Measurements from ENCODE around the gene CIT.
"Not testable (repeated sequence)": the region's sequence is repeated elsewhere in the genome, so short reads cannot be mapped to it uniquely, and the experiment has no call there.

CIT gene

GRCh38 chr12:119711693-119712092 is 165.4 kb downstream of the CIT start:
- H3K27me3 ChIP-seq (replicated peaks; ENCODE audit: control insufficient read depth, insufficient read depth, low read length): no peaks in the 10 kb centered on the region
- H3K36me3 ChIP-seq (ENCODE audit: control insufficient read depth, insufficient read depth, low read length): peaks cover 11% of the 10 kb centered on the region
- H3K4me3 ChIP-seq (replicated peaks; ENCODE audit: low read depth, low read length): no peak overlapping the region
- no peak for DNase-seq (ENCODE audit: extremely low read depth, insufficient read length)
- TF ChIP-seq CTCF (IDR thresholded peaks at IDR 0.05; ENCODE audit: insufficient read depth, low read length, poor library complexity, severe bottlenecking): no peak

DNA sequence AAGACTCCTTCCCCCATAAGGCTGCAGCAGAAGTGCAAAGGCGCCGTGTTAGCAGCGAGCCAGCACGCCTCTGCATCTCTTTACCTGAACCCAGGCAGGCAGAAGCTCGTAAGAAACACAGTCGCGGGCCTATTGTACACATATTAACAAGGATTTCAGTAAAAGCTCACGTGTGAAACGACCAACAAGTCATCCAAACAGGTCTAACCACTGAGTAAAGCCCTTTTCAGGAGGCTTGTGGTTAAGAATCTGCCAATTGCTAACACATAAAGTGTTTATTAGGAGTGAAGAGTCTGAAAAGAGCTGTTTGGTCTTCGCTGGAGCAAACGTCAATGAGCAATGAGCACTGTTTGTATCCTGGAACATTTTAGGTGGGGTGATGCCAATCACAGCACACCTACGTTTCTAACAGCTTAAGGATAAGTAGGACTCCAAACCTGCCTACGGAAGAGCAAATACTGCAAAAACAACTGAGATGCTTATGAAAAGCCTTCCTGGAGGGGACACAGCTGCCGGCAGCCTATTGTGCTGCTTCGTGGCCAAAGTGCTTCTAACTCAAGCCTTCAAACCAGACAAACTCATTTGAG is 166.1 kb downstream of the CIT start:
- no peak for DNase-seq (ENCODE audit: extremely low read depth, insufficient read length)
- H3K27me3 ChIP-seq (replicated peaks; ENCODE audit: control insufficient read depth, insufficient read depth, low read length): no peaks in the 10 kb centered on the region
- H3K4me3 ChIP-seq (replicated peaks; ENCODE audit: low read depth, low read length): no peak overlapping the region
- no peak for TF ChIP-seq CTCF (IDR thresholded peaks at IDR 0.05; ENCODE audit: insufficient read depth, low read length, poor library complexity, severe bottlenecking)
- peaks cover 11% of the 10 kb centered on the region for H3K36me3 ChIP-seq (ENCODE audit: control insufficient read depth, insufficient read depth, low read length)

DNA sequence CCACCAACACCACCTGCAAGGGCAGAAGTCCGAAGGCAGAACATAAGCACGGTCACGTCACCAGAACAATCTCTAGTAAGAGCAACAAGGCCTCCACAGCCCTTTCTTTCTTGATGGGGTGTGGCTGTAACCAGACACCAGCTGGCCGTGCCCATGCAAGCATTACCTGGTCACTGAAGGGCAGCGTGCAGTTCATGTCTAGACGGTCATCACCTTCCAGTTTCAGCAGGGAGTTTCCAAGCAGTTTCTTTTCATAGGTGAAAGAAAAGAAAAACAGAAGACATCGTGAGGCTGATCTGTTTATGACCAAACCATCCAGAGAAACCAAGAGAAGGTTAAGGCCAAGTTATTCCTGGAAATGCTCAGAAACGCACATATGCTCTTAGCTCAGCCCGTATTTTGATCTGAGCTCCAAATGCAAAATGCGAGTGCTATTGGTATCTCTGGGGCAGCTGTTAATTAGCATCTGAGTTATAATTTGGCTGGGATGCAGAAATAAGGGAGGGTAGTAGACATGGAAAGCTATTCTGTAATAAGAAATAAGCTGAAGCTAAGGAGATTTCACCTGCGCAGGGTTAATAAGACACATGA is 166.7 kb downstream of the CIT start:
- Histone ChIP-seq H3K4me3 (replicated peaks; ENCODE audit: low read depth, low read length) (no peak overlapping the region), H3K36me3 (ENCODE audit: control insufficient read depth, insufficient read depth, low read length) (peaks cover 10% of the 10 kb centered on the region), H3K27me3 (replicated peaks; ENCODE audit: control insufficient read depth, insufficient read depth, low read length) (no peaks in the 10 kb centered on the region)
- no peak for DNase-seq (ENCODE audit: extremely low read depth, insufficient read length)
- TF ChIP-seq CTCF (IDR thresholded peaks at IDR 0.05; ENCODE audit: insufficient read depth, low read length, poor library complexity, severe bottlenecking): no peak

- not testable (repeated sequence) for H3K36me3 ChIP-seq (ENCODE audit: control insufficient read depth, insufficient read depth, low read length); DNase-seq (ENCODE audit: extremely low read depth, insufficient read length); H3K27me3 ChIP-seq (replicated peaks; ENCODE audit: control insufficient read depth, insufficient read depth, low read length); H3K4me3 ChIP-seq (replicated peaks; ENCODE audit: low read depth, low read length)
These were observed 170.7 kb downstream of the CIT start for GRCh38 chr12:119706427-119706826.

- DNase-seq (ENCODE audit: extremely low read depth, insufficient read length): no peak
- no peak overlapping the region for H3K4me3 ChIP-seq (replicated peaks; ENCODE audit: low read depth, low read length)
- no peak for TF ChIP-seq CTCF (IDR thresholded peaks at IDR 0.05; ENCODE audit: insufficient read depth, low read length, poor library complexity, severe bottlenecking)
- H3K27me3 ChIP-seq (replicated peaks; ENCODE audit: control insufficient read depth, insufficient read depth, low read length): no peaks in the 10 kb centered on the region
- peaks cover 9% of the 10 kb centered on the region for H3K36me3 ChIP-seq (ENCODE audit: control insufficient read depth, insufficient read depth, low read length)
These were observed 171.9 kb downstream of the CIT start for GRCh38 chr12:119705182-119705581.

GRCh38 chr12:119704065-119704747 is 172.9 kb downstream of the CIT start:
- no peak for DNase-seq (ENCODE audit: extremely low read depth, insufficient read length)
- Histone ChIP-seq H3K4me3 (replicated peaks; ENCODE audit: low read depth, low read length) (no peak overlapping the region), H3K36me3 (ENCODE audit: control insufficient read depth, insufficient read depth, low read length) (peaks cover 8% of the 10 kb centered on the region), H3K27me3 (replicated peaks; ENCODE audit: control insufficient read depth, insufficient read depth, low read length) (no peaks in the 10 kb centered on the region)
- no peak for TF ChIP-seq CTCF (IDR thresholded peaks at IDR 0.05; ENCODE audit: insufficient read depth, low read length, poor library complexity, severe bottlenecking)

Measured in GM06990 (cell line).